ENCODE data around the gene GPX6.
A peak's percentile ranks its signal among the peaks of the same experiment; 100 is the strongest.
"Not testable (repeated sequence)": the region's sequence is repeated elsewhere in the genome, so short reads cannot be mapped to it uniquely, and the experiment has no call there.

The GPX6 gene

GRCh38 chr6:28515676-28516075 lies at the start of gene GPX6:
Gene GPX6, minus strand, starts transcription at chr6:28515793. Its CDS starts 50 bp downstream, at chr6:28515743.
- H3K9me3 ChIP-seq (ENCODE audit: control insufficient read depth, insufficient read depth, low read length) = no peaks in the 10 kb centered on the region
- no peak within 1 kb of the TSS for H3K9ac ChIP-seq (ENCODE audit: low read depth, low read length)
- H3K36me3 ChIP-seq (ENCODE audit: insufficient read depth, low read length) = no peaks in the 10 kb centered on the region
- H3K4me1 ChIP-seq (ENCODE audit: insufficient read depth, low read length) = no peaks in the 10 kb centered on the region

GRCh38 chr6:28563430-28564095 lies 48.0 kb upstream of the GPX6 start:
- Histone ChIP-seq H3K9ac (ENCODE audit: low read depth, low read length) (no peak overlapping the region), H3K9me3 (ENCODE audit: control insufficient read depth, insufficient read depth, low read length) (no peaks in the 10 kb centered on the region), H3K4me1 (ENCODE audit: insufficient read depth, low read length) (no peaks in the 10 kb centered on the region), H3K36me3 (ENCODE audit: insufficient read depth, low read length) (no peaks in the 10 kb centered on the region)

- Histone ChIP-seq H3K4me1 (ENCODE audit: insufficient read depth, low read length) (no peaks in the 10 kb centered on the region), H3K9ac (ENCODE audit: low read depth, low read length) (no peak overlapping the region), H3K9me3 (ENCODE audit: control insufficient read depth, insufficient read depth, low read length) (no peaks in the 10 kb centered on the region), H3K36me3 (ENCODE audit: insufficient read depth, low read length) (no peaks in the 10 kb centered on the region)
Measured at GRCh38 chr6:28558629-28559028, 43.0 kb upstream of the GPX6 start.

GRCh38 chr6:28555136-28555535 lies 39.5 kb upstream of the GPX6 start:
- no peak overlapping the region for H3K9ac ChIP-seq (ENCODE audit: low read depth, low read length)
- no peaks in the 10 kb centered on the region for H3K4me1 ChIP-seq (ENCODE audit: insufficient read depth, low read length)
- H3K36me3 ChIP-seq (ENCODE audit: insufficient read depth, low read length) = no peaks in the 10 kb centered on the region
- no peaks in the 10 kb centered on the region for H3K9me3 ChIP-seq (ENCODE audit: control insufficient read depth, insufficient read depth, low read length)

- Histone ChIP-seq H3K36me3 (ENCODE audit: insufficient read depth, low read length) (no peaks in the 10 kb centered on the region), H3K4me1 (ENCODE audit: insufficient read depth, low read length) (no peaks in the 10 kb centered on the region), H3K9me3 (ENCODE audit: control insufficient read depth, insufficient read depth, low read length) (no peaks in the 10 kb centered on the region), H3K9ac (ENCODE audit: low read depth, low read length) (peak overlapping the region; percentile 53; the same call in 1 of the 2 replicates)
Measured at GRCh38 chr6:28553986-28554881, 38.6 kb upstream of the GPX6 start.

- Histone ChIP-seq H3K4me1 (ENCODE audit: insufficient read depth, low read length) (no peaks in the 10 kb centered on the region), H3K9me3 (ENCODE audit: control insufficient read depth, insufficient read depth, low read length) (no peaks in the 10 kb centered on the region), H3K9ac (ENCODE audit: low read depth, low read length) (peak overlapping the region; percentile 53; the same call in 1 of the 2 replicates), H3K36me3 (ENCODE audit: insufficient read depth, low read length) (no peaks in the 10 kb centered on the region)
Measured at GRCh38 chr6:28553384-28553985, 37.9 kb upstream of the GPX6 start.

- no peaks in the 10 kb centered on the region for H3K9me3 ChIP-seq (ENCODE audit: control insufficient read depth, insufficient read depth, low read length)
- no peaks in the 10 kb centered on the region for H3K36me3 ChIP-seq (ENCODE audit: insufficient read depth, low read length)
- no peaks in the 10 kb centered on the region for H3K4me1 ChIP-seq (ENCODE audit: insufficient read depth, low read length)
- H3K9ac ChIP-seq (ENCODE audit: low read depth, low read length) = no peak overlapping the region
Measured at GRCh38 chr6:28551891-28552666, 36.5 kb upstream of the GPX6 start.

- H3K9me3 ChIP-seq (ENCODE audit: control insufficient read depth, insufficient read depth, low read length); H3K9ac ChIP-seq (ENCODE audit: low read depth, low read length); H3K4me1 ChIP-seq (ENCODE audit: insufficient read depth, low read length): not testable (repeated sequence)
Measured at GRCh38 chr6:28547003-28547402, 31.4 kb upstream of the GPX6 start.

GRCh38 chr6:28545955-28546354 lies 30.4 kb upstream of the GPX6 start:
- Histone ChIP-seq H3K36me3 (ENCODE audit: insufficient read depth, low read length) (no peaks in the 10 kb centered on the region), H3K9me3 (ENCODE audit: control insufficient read depth, insufficient read depth, low read length) (no peaks in the 10 kb centered on the region), H3K9ac (ENCODE audit: low read depth, low read length) (no peak overlapping the region), H3K4me1 (ENCODE audit: insufficient read depth, low read length) (no peaks in the 10 kb centered on the region)

More at GRCh38 chr6:28547003-28547402, 31.4 kb upstream of the GPX6 start:
- not testable (repeated sequence) for H3K36me3 ChIP-seq (ENCODE audit: insufficient read depth, low read length)

- Histone ChIP-seq H3K9ac (ENCODE audit: low read depth, low read length) (peak overlapping the region; percentile 63), H3K36me3 (ENCODE audit: insufficient read depth, low read length) (no peaks in the 10 kb centered on the region), H3K4me1 (ENCODE audit: insufficient read depth, low read length) (no peaks in the 10 kb centered on the region), H3K9me3 (ENCODE audit: control insufficient read depth, insufficient read depth, low read length) (no peaks in the 10 kb centered on the region)
Measured at GRCh38 chr6:28543651-28544610, 28.3 kb upstream of the GPX6 start.

- Histone ChIP-seq H3K4me1 (ENCODE audit: insufficient read depth, low read length) (no peaks in the 10 kb centered on the region), H3K9me3 (ENCODE audit: control insufficient read depth, insufficient read depth, low read length) (no peaks in the 10 kb centered on the region), H3K9ac (ENCODE audit: low read depth, low read length) (peak overlapping the region; percentile 63), H3K36me3 (ENCODE audit: insufficient read depth, low read length) (no peaks in the 10 kb centered on the region)
Measured at GRCh38 chr6:28542440-28543296, 27.1 kb upstream of the GPX6 start.

GRCh38 chr6:28541996-28542395 lies 26.4 kb upstream of the GPX6 start:
- no peaks in the 10 kb centered on the region for H3K36me3 ChIP-seq (ENCODE audit: insufficient read depth, low read length)
- H3K9ac ChIP-seq (ENCODE audit: low read depth, low read length) = peak overlapping the region; percentile 63
- H3K4me1 ChIP-seq (ENCODE audit: insufficient read depth, low read length) = no peaks in the 10 kb centered on the region
- no peaks in the 10 kb centered on the region for H3K9me3 ChIP-seq (ENCODE audit: control insufficient read depth, insufficient read depth, low read length)
